HCT116 (cell line): Measurements from ENCODE around the gene MT2A. TPM values are rescaled to one million over a fixed set of nuclear protein-coding genes. Genes with fewer than 3 reads are reported as not detected.

Experiments
- ATAC-seq: fragments of 200-7000 bp; cut with Tn5 transposase; 2 replicates; pipeline ENCODE4 v1.9.1; 2020; ENCODE audit warnings: mild to moderate bottlenecking, moderate library complexity
- BruUV-seq: library from RNA; stranded (reverse); fragments of 400-500 nt; replicated peaks from 2 replicates; lab custom pipeline; 2021; lab: Mats Ljungman, UMichigan
- CTCF ChIA-PET: fragments of 300-600 bp; sonication (Branson Sonifier 250); formaldehyde crosslinking; loops from one replicate; lab custom pipeline; 2021; ENCODE audit warnings: antibody characterized with exemption; lab: Charles Lee
- POLR2A ChIA-PET: fragments of 300-600, 350-600 bp; sonication (Branson Sonifier 250); formaldehyde crosslinking; loops from one replicate; lab custom pipeline; 2021; ENCODE audit warnings: antibody characterized with exemption; lab: Charles Lee
- RAD21 ChIA-PET, 2 experiments: fragments of 300-600 bp; sonication (Branson Sonifier 250); formaldehyde crosslinking; loops; one replicate each; lab custom pipeline; 2023; ENCODE audit warnings: low total read pairs in 2 of 2; ENCODE audit not compliant: uncharacterized antibody in 2 of 2, unreplicated experiment in 2 of 2, low non-redundant PET in 1 of 2; lab: Charles Lee
- DNase-seq: peaks from one replicate; pipeline ENCODE4 v3.0.0-alpha.2; 2010; ENCODE audit warnings: low read depth, low spot score
- H2AFZ ChIP-seq: fragments of 200-600 bp; shearing (Covaris generic), sonication (generic); 2 replicates; pipeline ENCODE4 v1.6.1; 2017; ENCODE audit warnings: low read depth, mixed run types, mixed read lengths, antibody characterized with exemption, low read length; ENCODE audit not compliant: poor library complexity, severe bottlenecking
- H3K27ac ChIP-seq: 2 replicates; pipeline ENCODE4 v1.5.1; 2012; ENCODE audit warnings: low read depth, low read length
- H3K27me3 ChIP-seq: fragments of 200-600 bp; sonication (generic); 2 replicates; pipeline ENCODE4 v1.6.1; 2016; ENCODE audit warnings: mixed run types, low read length, mixed read lengths; ENCODE audit not compliant: insufficient read depth
- H3K36me3 ChIP-seq, 2 experiments: fragments of 200-500 bp in 1 of 2; fragments of 200-600 bp in 1 of 2; sonication (Bioruptor generic) in 1 of 2; sonication (generic) in 1 of 2; 2 replicates each; pipeline versions ENCODE4 v1.5.1 to v1.6.1; 2014 to 2016; ENCODE audit warnings: low read length in 2 of 2, inconsistent platforms in 1 of 2, mixed read lengths in 1 of 2, mixed run types in 1 of 2; ENCODE audit not compliant: insufficient read depth in 2 of 2, control insufficient read depth in 1 of 2
- H3K4me1 ChIP-seq, 2 experiments: fragments of 200-600 bp in 1 of 2; sonication (generic) in 1 of 2; 2 replicates each; pipeline versions ENCODE4 v1.5.1 to v1.6.1; 2012 to 2017; ENCODE audit warnings: low read length in 2 of 2, inconsistent platforms in 1 of 2, mild to moderate bottlenecking in 1 of 2, mixed read lengths in 1 of 2, mixed run types in 1 of 2, moderate library complexity in 1 of 2; ENCODE audit not compliant: insufficient read depth in 2 of 2, control insufficient read depth in 1 of 2
- H3K4me2 ChIP-seq: fragments of 200-600 bp; sonication (generic); 2 replicates; pipeline ENCODE4 v1.6.1; 2017; ENCODE audit warnings: mixed run types, low read length, mixed read lengths
- H3K4me3 ChIP-seq, 2 experiments: fragments of 200-600 bp in 1 of 2; sonication (generic) in 1 of 2; replicated peaks in 1 of 2; 2 replicates each; pipeline ENCODE4 v1.5.1; 2011 to 2016; ENCODE audit warnings: low read length in 2 of 2, control low read depth in 1 of 2, low read depth in 1 of 2, mild to moderate bottlenecking in 1 of 2, mixed read lengths in 1 of 2, mixed run types in 1 of 2
- H3K79me2 ChIP-seq: fragments of 200-600 bp; sonication (generic); 2 replicates; pipeline ENCODE4 v1.6.1; 2017; ENCODE audit warnings: mild to moderate bottlenecking, mixed run types, low read length, moderate library complexity, mixed read lengths; ENCODE audit not compliant: insufficient read depth
- H3K9ac ChIP-seq: fragments of 200-600 bp; sonication (generic); 2 replicates; pipeline ENCODE4 v1.6.1; 2016; ENCODE audit warnings: low read length, mixed read lengths
- H3K9me2 ChIP-seq: fragments of 200-600 bp; sonication (generic), shearing (Covaris generic); 2 replicates; pipeline ENCODE4 v1.6.1; 2017; ENCODE audit warnings: mixed run types, mild to moderate bottlenecking, moderate library complexity; ENCODE audit not compliant: insufficient read depth
- H3K9me3 ChIP-seq, 2 experiments: fragments of 200-500 bp in 1 of 2; fragments of 200-600 bp in 1 of 2; sonication (Bioruptor generic) in 1 of 2; sonication (generic) in 1 of 2; 2 replicates each; pipeline ENCODE4 v1.6.1; 2014 to 2017; ENCODE audit warnings: low read length in 2 of 2, mixed read lengths in 2 of 2, inconsistent platforms in 1 of 2, low read depth in 1 of 2, mild to moderate bottlenecking in 1 of 2, mixed run types in 1 of 2, moderate library complexity in 1 of 2; ENCODE audit not compliant: control insufficient read depth in 1 of 2, insufficient read depth in 1 of 2
- H4K20me1 ChIP-seq: fragments of 200-600 bp; sonication (generic), shearing (Covaris generic); 2 replicates; pipeline ENCODE4 v1.6.1; 2017; ENCODE audit warnings: mixed run types, mild to moderate bottlenecking, moderate library complexity; ENCODE audit not compliant: insufficient read depth
- ATF3 ChIP-seq: IDR thresholded peaks from 2 replicates; pipeline ENCODE4 v1.6.1; 2012
- CBX3 ChIP-seq: IDR thresholded peaks from 2 replicates; pipeline ENCODE4 v1.6.1; 2012; ENCODE audit warnings: low read depth
- CEBPB ChIP-seq: IDR thresholded peaks from 2 replicates; pipeline ENCODE4 v1.6.1; 2012; ENCODE audit warnings: low read depth
- EGR1 ChIP-seq: IDR thresholded peaks from 2 replicates; pipeline ENCODE4 v1.6.1; 2012; ENCODE audit warnings: low read depth
- ELF1 ChIP-seq: IDR thresholded peaks from 2 replicates; pipeline ENCODE4 v1.6.1; 2012; ENCODE audit warnings: low read depth, borderline replicate concordance
- EZH2 ChIP-seq: fragments of 200-600 bp; sonication (generic); IDR thresholded peaks from 2 replicates; pipeline ENCODE4 v1.6.1; 2017; ENCODE audit warnings: antibody characterized with exemption, mixed run types
- EZH2phosphoT487 ChIP-seq: fragments of 200-600 bp; IDR thresholded peaks from 2 replicates; pipeline ENCODE4 v1.6.1; 2018; ENCODE audit warnings: antibody characterized with exemption, borderline replicate concordance
- FOSL1 ChIP-seq: IDR thresholded peaks from 2 replicates; pipeline ENCODE4 v1.6.1; 2012; ENCODE audit warnings: low read depth
- JUND ChIP-seq: IDR thresholded peaks from 2 replicates; pipeline ENCODE4 v1.6.1; 2012
- MAX ChIP-seq: IDR thresholded peaks from 2 replicates; pipeline ENCODE4 v1.6.1; 2012
- POLR2A ChIP-seq: IDR thresholded peaks from 2 replicates; pipeline ENCODE4 v1.7.0; 2011; ENCODE audit warnings: borderline replicate concordance; ENCODE audit not compliant: insufficient read depth, insufficient read length; ENCODE audit errors: extremely low read depth
- POLR2AphosphoS5 ChIP-seq: IDR thresholded peaks from 2 replicates; pipeline ENCODE4 v1.6.1; 2011; ENCODE audit warnings: mild to moderate bottlenecking, low read depth, low read length, moderate library complexity
- RAD21 ChIP-seq: IDR thresholded peaks from 2 replicates; pipeline ENCODE4 v1.6.1; 2012; ENCODE audit warnings: low read depth, mild to moderate bottlenecking
- REST ChIP-seq: IDR thresholded peaks from 2 replicates; pipeline ENCODE4 v1.6.1; 2012; ENCODE audit warnings: low read depth
- SIN3A ChIP-seq: IDR thresholded peaks from 2 replicates; pipeline ENCODE4 v1.6.1; 2012; ENCODE audit warnings: low read depth
- YY1 ChIP-seq: IDR thresholded peaks from 2 replicates; pipeline ENCODE4 v1.6.1; 2011; ENCODE audit warnings: low read length, low read depth, moderate library complexity, mild to moderate bottlenecking; ENCODE audit not compliant: insufficient replicate concordance; ENCODE audit errors: extremely low read depth
- ZBTB33 ChIP-seq: IDR thresholded peaks from 2 replicates; pipeline ENCODE4 v1.6.1; 2011; ENCODE audit warnings: mild to moderate bottlenecking, low read length, moderate library complexity; ENCODE audit not compliant: insufficient replicate concordance; ENCODE audit errors: extremely low read depth
- intact Hi-C: fragments of 100-400 bp; cut with micrococcal nuclease; formaldehyde crosslinking; loops from 2 replicates; pipeline ENCODE4 v1.10.0; 2022
- total RNA-seq: library from RNA; stranded (reverse); gene quantifications from one replicate; pipeline ENCODE4 v1.2.1, GENCODE V29; 2021; ENCODE audit not compliant: unreplicated experiment
- TF ChIP-seq, protein P1 (sequence below), 3 experiments: fragments of 200-600 bp in 1 of 3; sonication (generic) in 1 of 3; IDR thresholded peaks in 2 of 3; conservative IDR thresholded peaks in 1 of 3; 2 replicates each; pipeline ENCODE4 v1.5.1; 2012 to 2017; ENCODE audit warnings: low read depth in 2 of 3, low read length in 2 of 3, antibody characterized with exemption in 1 of 3, borderline replicate concordance in 1 of 3, control low read depth in 1 of 3, mild to moderate bottlenecking in 1 of 3, mixed read lengths in 1 of 3, mixed run types in 1 of 3, moderate library complexity in 1 of 3; ENCODE audit not compliant: insufficient read depth in 1 of 3

MT2A gene
- total RNA-seq, 1 experiment from 2014 or later = 710 TPM

GRCh38 chr16:56588781-56589140 is 19.6 kb upstream of the MT2A start:
- ATAC-seq (no peak), DNase-seq (no peak)
- Histone ChIP-seq H3K27ac (no peak overlapping the region), H3K9me2 (no peaks in the 10 kb centered on the region), H3K9me3 (no peaks in the 10 kb centered on the region), H3K9ac (no peak overlapping the region), H4K20me1 (no peaks in the 10 kb centered on the region), H3K4me1 (no peaks in the 10 kb centered on the region), H3K36me3 (no peaks in the 10 kb centered on the region), H3K79me2 (no peaks in the 10 kb centered on the region), H3K4me2 (no peak overlapping the region), H2AFZ (no peak overlapping the region), H3K27me3 (0 out of 2 replicates have a peak, but pooled peaks cover 3% of the 10 kb centered on the region), H3K4me3 (no peak overlapping the region)
- CTCF ChIA-PET = no interaction called here
- BruUV-seq = no TSS peak
- TF ChIP-seq, protein P1, sequence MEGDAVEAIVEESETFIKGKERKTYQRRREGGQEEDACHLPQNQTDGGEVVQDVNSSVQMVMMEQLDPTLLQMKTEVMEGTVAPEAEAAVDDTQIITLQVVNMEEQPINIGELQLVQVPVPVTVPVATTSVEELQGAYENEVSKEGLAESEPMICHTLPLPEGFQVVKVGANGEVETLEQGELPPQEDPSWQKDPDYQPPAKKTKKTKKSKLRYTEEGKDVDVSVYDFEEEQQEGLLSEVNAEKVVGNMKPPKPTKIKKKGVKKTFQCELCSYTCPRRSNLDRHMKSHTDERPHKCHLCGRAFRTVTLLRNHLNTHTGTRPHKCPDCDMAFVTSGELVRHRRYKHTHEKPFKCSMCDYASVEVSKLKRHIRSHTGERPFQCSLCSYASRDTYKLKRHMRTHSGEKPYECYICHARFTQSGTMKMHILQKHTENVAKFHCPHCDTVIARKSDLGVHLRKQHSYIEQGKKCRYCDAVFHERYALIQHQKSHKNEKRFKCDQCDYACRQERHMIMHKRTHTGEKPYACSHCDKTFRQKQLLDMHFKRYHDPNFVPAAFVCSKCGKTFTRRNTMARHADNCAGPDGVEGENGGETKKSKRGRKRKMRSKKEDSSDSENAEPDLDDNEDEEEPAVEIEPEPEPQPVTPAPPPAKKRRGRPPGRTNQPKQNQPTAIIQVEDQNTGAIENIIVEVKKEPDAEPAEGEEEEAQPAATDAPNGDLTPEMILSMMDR (IDR thresholded peaks at IDR 0.05 in 2 of 3, conservative IDR thresholded peaks at IDR 0.05 in 1 of 3; ENCODE audit: borderline replicate concordance in 1 of 3, insufficient read depth in 1 of 3, low read depth in 2 of 3, low read length in 2 of 3) = no peak
- TF ChIP-seq FOSL1 = no peak
- TF ChIP-seq CBX3 = no peak
- TF ChIP-seq EZH2phosphoT487 = no peak
- TF ChIP-seq RAD21 = no peak
- no peak for TF ChIP-seq MAX
- no peak for TF ChIP-seq ZBTB33
- TF ChIP-seq POLR2A = no peak
- TF ChIP-seq YY1 = no peak
- TF ChIP-seq EZH2 = no peak
- no peak for TF ChIP-seq POLR2AphosphoS5
- TF ChIP-seq ATF3 = no peak
- TF ChIP-seq ELF1 = no peak
- no peak for TF ChIP-seq REST
- no peak for TF ChIP-seq JUND
- no peak for TF ChIP-seq EGR1
- TF ChIP-seq CEBPB = no peak
- no peak for TF ChIP-seq SIN3A
- intact Hi-C loops = no loop called here
- RAD21 ChIA-PET = no interaction called here
- POLR2A ChIA-PET = no interaction called here
